ENCODE results near the gene DPYSL5.

Gene DPYSL5

GRCh38 chr2:26938399-26939118 lies 90.6 kb downstream of the DPYSL5 start:
- H3K36me3 Mint-ChIP-seq (ENCODE audit: insufficient read depth): peaks cover 2% of the 10 kb centered on the region
- H3K4me1 Mint-ChIP-seq: peaks cover 7% of the 10 kb centered on the region
- H3K27me3 Mint-ChIP-seq: peaks cover 32% of the 10 kb centered on the region
- no peak overlapping the region for H3K4me3 Mint-ChIP-seq
- no peak overlapping the region for H3K27ac Mint-ChIP-seq (ENCODE audit: low read depth)
- H3K9me3 Mint-ChIP-seq: no peaks in the 10 kb centered on the region
- no peak for ATAC-seq (replicated peaks; ENCODE audit: extremely low read depth, poor library complexity, severe bottlenecking)
- DNase-seq (ENCODE audit: low spot score in 2 of 2): no peak

GRCh38 chr2:26940001-26940400 lies 92.1 kb downstream of the DPYSL5 start:
- no peaks in the 10 kb centered on the region for H3K9me3 Mint-ChIP-seq
- H3K27ac Mint-ChIP-seq (ENCODE audit: low read depth): no peak overlapping the region
- H3K27me3 Mint-ChIP-seq: peaks cover 30% of the 10 kb centered on the region
- no peak for ATAC-seq (replicated peaks; ENCODE audit: extremely low read depth, poor library complexity, severe bottlenecking)
- no peaks in the 10 kb centered on the region for H3K36me3 Mint-ChIP-seq (ENCODE audit: insufficient read depth)
- peaks cover 7% of the 10 kb centered on the region for H3K4me1 Mint-ChIP-seq
- no peak for DNase-seq (ENCODE audit: low spot score in 2 of 2)
- H3K4me3 Mint-ChIP-seq: no peak overlapping the region

GRCh38 chr2:26941486-26941885 lies 93.6 kb downstream of the DPYSL5 start:
- no peak overlapping the region for H3K4me3 Mint-ChIP-seq
- no peak for DNase-seq (ENCODE audit: low spot score in 2 of 2)
- H3K27ac Mint-ChIP-seq (ENCODE audit: low read depth): no peak overlapping the region
- H3K27me3 Mint-ChIP-seq: peaks cover 32% of the 10 kb centered on the region
- H3K36me3 Mint-ChIP-seq (ENCODE audit: insufficient read depth): no peaks in the 10 kb centered on the region
- ATAC-seq (replicated peaks; ENCODE audit: extremely low read depth, poor library complexity, severe bottlenecking): no peak
- H3K4me1 Mint-ChIP-seq: peaks cover 7% of the 10 kb centered on the region
- H3K9me3 Mint-ChIP-seq: no peaks in the 10 kb centered on the region

GRCh38 chr2:26942543-26943295 lies 94.8 kb downstream of the DPYSL5 start:
- Mint-ChIP-seq H3K36me3 (ENCODE audit: insufficient read depth) (no peaks in the 10 kb centered on the region), H3K27ac (ENCODE audit: low read depth) (no peak overlapping the region), H3K4me3 (no peak overlapping the region), H3K4me1 (peaks cover 7% of the 10 kb centered on the region), H3K9me3 (no peaks in the 10 kb centered on the region), H3K27me3 (peaks cover 36% of the 10 kb centered on the region)
- ATAC-seq (replicated peaks; ENCODE audit: extremely low read depth, poor library complexity, severe bottlenecking) (no peak), DNase-seq (ENCODE audit: low spot score in 2 of 2) (peak; percentile 41 to 45)

- Mint-ChIP-seq H3K27me3 (peaks cover 55% of the 10 kb centered on the region), H3K27ac (ENCODE audit: low read depth) (no peak overlapping the region), H3K36me3 (ENCODE audit: insufficient read depth) (no peaks in the 10 kb centered on the region), H3K4me3 (no peak overlapping the region), H3K4me1 (peaks cover 7% of the 10 kb centered on the region), H3K9me3 (no peaks in the 10 kb centered on the region)
- no peak for DNase-seq (ENCODE audit: low spot score in 2 of 2)
- no peak for ATAC-seq (replicated peaks; ENCODE audit: extremely low read depth, poor library complexity, severe bottlenecking)
These were observed 98.2 kb downstream of the DPYSL5 start for GRCh38 chr2:26945991-26946750.

- H3K27ac Mint-ChIP-seq (ENCODE audit: low read depth): no peak overlapping the region
- no peaks in the 10 kb centered on the region for H3K36me3 Mint-ChIP-seq (ENCODE audit: insufficient read depth)
- peaks cover 7% of the 10 kb centered on the region for H3K4me1 Mint-ChIP-seq
- DNase-seq (ENCODE audit: low spot score in 2 of 2) (no peak), ATAC-seq (replicated peaks; ENCODE audit: extremely low read depth, poor library complexity, severe bottlenecking) (no peak)
- no peak overlapping the region for H3K4me3 Mint-ChIP-seq
- H3K9me3 Mint-ChIP-seq: no peaks in the 10 kb centered on the region
- H3K27me3 Mint-ChIP-seq: peaks cover 55% of the 10 kb centered on the region
These were observed 99.2 kb downstream of the DPYSL5 start for GRCh38 chr2:26946841-26947784.

GRCh38 chr2:26948800-26949199 lies 100.9 kb downstream of the DPYSL5 start:
- Mint-ChIP-seq H3K36me3 (ENCODE audit: insufficient read depth) (no peaks in the 10 kb centered on the region), H3K4me1 (no peaks in the 10 kb centered on the region), H3K9me3 (no peaks in the 10 kb centered on the region), H3K27me3 (peaks cover 47% of the 10 kb centered on the region), H3K27ac (ENCODE audit: low read depth) (no peak overlapping the region), H3K4me3 (no peak overlapping the region)
- no peak for DNase-seq (ENCODE audit: low spot score in 2 of 2)
- ATAC-seq (replicated peaks; ENCODE audit: extremely low read depth, poor library complexity, severe bottlenecking): no peak

- H3K4me3 Mint-ChIP-seq: no peak overlapping the region
- ATAC-seq (replicated peaks; ENCODE audit: extremely low read depth, poor library complexity, severe bottlenecking): no peak
- H3K4me1 Mint-ChIP-seq: no peaks in the 10 kb centered on the region
- DNase-seq (ENCODE audit: low spot score in 2 of 2): no peak
- H3K27ac Mint-ChIP-seq (ENCODE audit: low read depth): no peak overlapping the region
- peaks cover 51% of the 10 kb centered on the region for H3K27me3 Mint-ChIP-seq
- H3K9me3 Mint-ChIP-seq: no peaks in the 10 kb centered on the region
- H3K36me3 Mint-ChIP-seq (ENCODE audit: insufficient read depth): no peaks in the 10 kb centered on the region
These were observed 102.3 kb downstream of the DPYSL5 start for GRCh38 chr2:26950246-26950645.

GRCh38 chr2:26951236-26951635 lies 103.3 kb downstream of the DPYSL5 start:
- Mint-ChIP-seq H3K4me1 (no peaks in the 10 kb centered on the region), H3K27me3 (peaks cover 51% of the 10 kb centered on the region), H3K36me3 (ENCODE audit: insufficient read depth) (no peaks in the 10 kb centered on the region), H3K4me3 (no peak overlapping the region), H3K9me3 (no peaks in the 10 kb centered on the region), H3K27ac (ENCODE audit: low read depth) (no peak overlapping the region)
- DNase-seq (ENCODE audit: low spot score in 2 of 2): no peak
- no peak for ATAC-seq (replicated peaks; ENCODE audit: extremely low read depth, poor library complexity, severe bottlenecking)

- Mint-ChIP-seq H3K4me1 (no peaks in the 10 kb centered on the region), H3K27ac (ENCODE audit: low read depth) (no peak overlapping the region), H3K36me3 (ENCODE audit: insufficient read depth) (no peaks in the 10 kb centered on the region), H3K4me3 (no peak overlapping the region), H3K27me3 (peaks cover 57% of the 10 kb centered on the region), H3K9me3 (no peaks in the 10 kb centered on the region)
- no peak for ATAC-seq (replicated peaks; ENCODE audit: extremely low read depth, poor library complexity, severe bottlenecking)
- no peak for DNase-seq (ENCODE audit: low spot score in 2 of 2)
These were observed 104.4 kb downstream of the DPYSL5 start for GRCh38 chr2:26952374-26952773.

- Mint-ChIP-seq H3K4me3 (no peak overlapping the region), H3K36me3 (ENCODE audit: insufficient read depth) (no peaks in the 10 kb centered on the region), H3K27ac (ENCODE audit: low read depth) (no peak overlapping the region), H3K4me1 (no peaks in the 10 kb centered on the region), H3K27me3 (peaks cover 59% of the 10 kb centered on the region), H3K9me3 (no peaks in the 10 kb centered on the region)
- DNase-seq (ENCODE audit: low spot score in 2 of 2): no peak
- ATAC-seq (replicated peaks; ENCODE audit: extremely low read depth, poor library complexity, severe bottlenecking): no peak
These were observed 106.2 kb downstream of the DPYSL5 start for GRCh38 chr2:26954135-26954534.

GRCh38 chr2:26957041-26957440 lies 109.1 kb downstream of the DPYSL5 start:
- peaks cover 78% of the 10 kb centered on the region for H3K27me3 Mint-ChIP-seq
- DNase-seq (ENCODE audit: low spot score in 2 of 2) (no peak), ATAC-seq (replicated peaks; ENCODE audit: extremely low read depth, poor library complexity, severe bottlenecking) (no peak)
- no peak overlapping the region for H3K27ac Mint-ChIP-seq (ENCODE audit: low read depth)
- H3K36me3 Mint-ChIP-seq (ENCODE audit: insufficient read depth): no peaks in the 10 kb centered on the region
- no peaks in the 10 kb centered on the region for H3K4me1 Mint-ChIP-seq
- no peaks in the 10 kb centered on the region for H3K9me3 Mint-ChIP-seq
- no peak overlapping the region for H3K4me3 Mint-ChIP-seq
